HEK293 (cell line): ENCODE results near the gene FAM167B.

Experiments used
- EGR2 ChIP-seq: fragments of 450-650 bp; formaldehyde crosslinking; IDR thresholded peaks from 2 replicates; pipeline ENCODE4 v1.5.1; 2016; ENCODE audit warnings: low read depth, missing biosample characterization, missing genetic modification characterization
- GLIS2 ChIP-seq: fragments of 450-650 bp; formaldehyde crosslinking; IDR thresholded peaks from 2 replicates; pipeline ENCODE4 v1.5.1; 2016; ENCODE audit warnings: missing biosample characterization, missing genetic modification characterization
- HOXD13 ChIP-seq: sonication (generic); formaldehyde crosslinking; IDR thresholded peaks from 2 replicates; pipeline ENCODE4 v1.8.0; 2022; ENCODE audit warnings: missing genetic modification reagents, borderline replicate concordance
- MYNN ChIP-seq: fragments of 450-650 bp; formaldehyde crosslinking; IDR thresholded peaks from 2 replicates; pipeline ENCODE4 v1.5.1; 2016; ENCODE audit warnings: missing biosample characterization, missing genetic modification characterization, borderline replicate concordance
- PRDM6 ChIP-seq: fragments of 450-650 bp; formaldehyde crosslinking; IDR thresholded peaks from 2 replicates; pipeline ENCODE4 v1.5.1; 2017; ENCODE audit warnings: missing biosample characterization, missing genetic modification characterization
- TRIM28 ChIP-seq: IDR thresholded peaks from 2 replicates; pipeline ENCODE4 v1.6.1; 2011; ENCODE audit warnings: low read length, control low read depth, borderline replicate concordance
- YY1 ChIP-seq: fragments of 450-650 bp; formaldehyde crosslinking; IDR thresholded peaks from 2 replicates; pipeline ENCODE4 v1.5.1; 2018; ENCODE audit warnings: missing biosample characterization, missing genetic modification characterization
- ZBTB20 ChIP-seq: fragments of 450-650 bp; formaldehyde crosslinking; IDR thresholded peaks from 2 replicates; pipeline ENCODE4 v1.5.1; 2016; ENCODE audit warnings: missing biosample characterization, missing genetic modification characterization
- ZBTB21 ChIP-seq: fragments of 450-650 bp; formaldehyde crosslinking; IDR thresholded peaks from 2 replicates; pipeline ENCODE4 v1.5.1; 2017; ENCODE audit warnings: missing biosample characterization, missing genetic modification characterization
- ZBTB48 ChIP-seq: fragments of 450-650 bp; formaldehyde crosslinking; IDR thresholded peaks from 2 replicates; pipeline ENCODE4 v1.5.1; 2016; ENCODE audit warnings: missing biosample characterization, missing genetic modification characterization
- ZFP41 ChIP-seq: fragments of 450-650 bp; formaldehyde crosslinking; IDR thresholded peaks from 2 replicates; pipeline ENCODE4 v1.5.1; 2016; ENCODE audit warnings: missing biosample characterization, missing genetic modification characterization, borderline replicate concordance
- ZNF10 ChIP-seq: fragments of 450-650 bp; formaldehyde crosslinking; IDR thresholded peaks from 2 replicates; pipeline ENCODE4 v1.5.1; 2017; ENCODE audit warnings: missing biosample characterization, missing genetic modification characterization
- ZNF132 ChIP-seq: fragments of 450-650 bp; formaldehyde crosslinking; IDR thresholded peaks from 2 replicates; pipeline ENCODE4 v1.5.1; 2017; ENCODE audit warnings: missing biosample characterization, missing genetic modification characterization, borderline replicate concordance
- ZNF146 ChIP-seq: fragments of 450-650 bp; formaldehyde crosslinking; IDR thresholded peaks from 2 replicates; pipeline ENCODE4 v1.5.1; 2016; ENCODE audit warnings: missing biosample characterization, missing genetic modification characterization
- ZNF157 ChIP-seq: fragments of 450-650 bp; formaldehyde crosslinking; IDR thresholded peaks from 2 replicates; pipeline ENCODE4 v1.5.1; 2016; ENCODE audit warnings: missing biosample characterization, missing genetic modification characterization
- ZNF169 ChIP-seq: fragments of 450-650 bp; formaldehyde crosslinking; IDR thresholded peaks from 2 replicates; pipeline ENCODE4 v1.5.1; 2016; ENCODE audit warnings: missing biosample characterization, missing genetic modification characterization
- ZNF174 ChIP-seq: fragments of 450-650 bp; formaldehyde crosslinking; IDR thresholded peaks from 2 replicates; pipeline ENCODE4 v1.5.0; 2017; ENCODE audit warnings: missing biosample characterization, mild to moderate bottlenecking, missing genetic modification characterization
- ZNF423 ChIP-seq: fragments of 450-650 bp; formaldehyde crosslinking; IDR thresholded peaks from 2 replicates; pipeline ENCODE4 v1.5.1; 2016; ENCODE audit warnings: missing biosample characterization, missing genetic modification characterization
- ZNF561 ChIP-seq: fragments of 450-650 bp; IDR thresholded peaks from 2 replicates; pipeline ENCODE4 v1.5.1; 2018; ENCODE audit warnings: missing biosample characterization, missing genetic modification characterization, borderline replicate concordance
- ZNF585B ChIP-seq: fragments of 450-650 bp; formaldehyde crosslinking; IDR thresholded peaks from 2 replicates; pipeline ENCODE4 v1.5.1; 2016; ENCODE audit warnings: missing biosample characterization, missing genetic modification characterization
- ZNF596 ChIP-seq: fragments of 450-650 bp; IDR thresholded peaks from 2 replicates; pipeline ENCODE4 v1.5.0; 2018; ENCODE audit warnings: missing biosample characterization, mild to moderate bottlenecking, missing genetic modification characterization, moderate library complexity
- ZNF645 ChIP-seq: fragments of 450-650 bp; formaldehyde crosslinking; IDR thresholded peaks from 2 replicates; pipeline ENCODE4; 2016; ENCODE audit warnings: missing biosample characterization, missing genetic modification characterization
- ZNF707 ChIP-seq: fragments of 450-650 bp; formaldehyde crosslinking; IDR thresholded peaks from 2 replicates; pipeline ENCODE4 v1.5.1; 2016; ENCODE audit warnings: missing biosample characterization, missing genetic modification characterization
- ZNF777 ChIP-seq: fragments of 450-650 bp; formaldehyde crosslinking; IDR thresholded peaks from 2 replicates; pipeline ENCODE4 v1.5.1; 2017; ENCODE audit warnings: missing biosample characterization, missing genetic modification characterization, borderline replicate concordance
- ZNF792 ChIP-seq: fragments of 450-650 bp; formaldehyde crosslinking; IDR thresholded peaks from 2 replicates; pipeline ENCODE4 v1.5.1; 2016; ENCODE audit warnings: missing biosample characterization, missing genetic modification characterization
- ZSCAN23 ChIP-seq: fragments of 450-650 bp; formaldehyde crosslinking; IDR thresholded peaks from 2 replicates; pipeline ENCODE4 v1.5.1; 2016; ENCODE audit warnings: missing biosample characterization, missing genetic modification characterization
- TF ChIP-seq, protein P1 (sequence below): fragments of 450-650 bp; formaldehyde crosslinking; conservative IDR thresholded peaks from 2 replicates; pipeline ENCODE4 v1.5.1; 2016; ENCODE audit warnings: low read depth, missing biosample characterization, missing genetic modification characterization
- TF ChIP-seq, protein P2 (sequence below): fragments of 450-650 bp; formaldehyde crosslinking; IDR thresholded peaks from 2 replicates; pipeline ENCODE4 v1.5.1; 2016; ENCODE audit warnings: missing biosample characterization, missing genetic modification characterization
- TF ChIP-seq, protein P3 (sequence below): fragments of 450-650 bp; formaldehyde crosslinking; IDR thresholded peaks from 2 replicates; pipeline ENCODE4 v1.5.1; 2016; ENCODE audit warnings: missing biosample characterization, missing genetic modification characterization, low read depth
- TF ChIP-seq, protein P4 (sequence below): fragments of 450-650 bp; formaldehyde crosslinking; IDR thresholded peaks from 2 replicates; pipeline ENCODE4 v1.5.1; 2016; ENCODE audit warnings: missing biosample characterization, missing genetic modification characterization

Gene FAM167B

GRCh38 chr1:32272557-32273390, 25.8 kb downstream of the FAM167B start (continued):
- TF ChIP-seq ZNF645 (0 out of 2 replicates have a peak, but pooled peaks have one; percentile 51), ZBTB21 (tag by site-specific recombination) (no peak), ZFP41 (tag by site-specific recombination) (no peak), ZNF777 (0 out of 2 replicates have a peak, but pooled peaks have one; percentile 43), YY1 (tag by site-specific recombination) (no peak), ZNF146 (tag by site-specific recombination) (no peak), PRDM6 (no peak), MYNN (tag by site-specific recombination) (no peak), ZNF596 (peak; percentile 100), ZNF132 (tag by site-specific recombination) (no peak), TRIM28 (no peak), HOXD13 (CRISPR knock-in tag) (no peak), ZSCAN23 (tag by site-specific recombination) (no peak), ZNF585B (tag by site-specific recombination) (no peak), ZNF792 (no peak), ZNF707 (tag by site-specific recombination) (no peak), ZNF157 (tag by site-specific recombination) (peak; percentile 47; the same call in 1 of the 2 replicates), EGR2 (peak; percentile 100), ZNF169 (no peak), ZNF10 (tag by site-specific recombination) (no peak), GLIS2 (peak; percentile 68), ZBTB20 (0 out of 2 replicates have a peak, but pooled peaks have one; percentile 16), ZNF174 (tag by site-specific recombination) (no peak), ZNF561 (tag by site-specific recombination) (no peak), ZNF423 (tag by site-specific recombination) (no peak), ZBTB48 (0 out of 2 replicates have a peak, but pooled peaks have one; percentile 46)
- TF ChIP-seq, protein P1, sequence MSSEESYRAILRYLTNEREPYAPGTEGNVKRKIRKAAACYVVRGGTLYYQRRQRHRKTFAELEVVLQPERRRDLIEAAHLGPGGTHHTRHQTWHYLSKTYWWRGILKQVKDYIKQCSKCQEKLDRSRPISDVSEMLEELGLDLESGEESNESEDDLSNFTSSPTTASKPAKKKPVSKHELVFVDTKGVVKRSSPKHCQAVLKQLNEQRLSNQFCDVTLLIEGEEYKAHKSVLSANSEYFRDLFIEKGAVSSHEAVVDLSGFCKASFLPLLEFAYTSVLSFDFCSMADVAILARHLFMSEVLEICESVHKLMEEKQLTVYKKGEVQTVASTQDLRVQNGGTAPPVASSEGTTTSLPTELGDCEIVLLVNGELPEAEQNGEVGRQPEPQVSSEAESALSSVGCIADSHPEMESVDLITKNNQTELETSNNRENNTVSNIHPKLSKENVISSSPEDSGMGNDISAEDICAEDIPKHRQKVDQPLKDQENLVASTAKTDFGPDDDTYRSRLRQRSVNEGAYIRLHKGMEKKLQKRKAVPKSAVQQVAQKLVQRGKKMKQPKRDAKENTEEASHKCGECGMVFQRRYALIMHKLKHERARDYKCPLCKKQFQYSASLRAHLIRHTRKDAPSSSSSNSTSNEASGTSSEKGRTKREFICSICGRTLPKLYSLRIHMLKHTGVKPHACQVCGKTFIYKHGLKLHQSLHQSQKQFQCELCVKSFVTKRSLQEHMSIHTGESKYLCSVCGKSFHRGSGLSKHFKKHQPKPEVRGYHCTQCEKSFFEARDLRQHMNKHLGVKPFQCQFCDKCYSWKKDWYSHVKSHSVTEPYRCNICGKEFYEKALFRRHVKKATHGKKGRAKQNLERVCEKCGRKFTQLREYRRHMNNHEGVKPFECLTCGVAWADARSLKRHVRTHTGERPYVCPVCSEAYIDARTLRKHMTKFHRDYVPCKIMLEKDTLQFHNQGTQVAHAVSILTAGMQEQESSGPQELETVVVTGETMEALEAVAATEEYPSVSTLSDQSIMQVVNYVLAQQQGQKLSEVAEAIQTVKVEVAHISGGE (tag by site-specific recombination) = no peak
- TF ChIP-seq, protein P2, sequence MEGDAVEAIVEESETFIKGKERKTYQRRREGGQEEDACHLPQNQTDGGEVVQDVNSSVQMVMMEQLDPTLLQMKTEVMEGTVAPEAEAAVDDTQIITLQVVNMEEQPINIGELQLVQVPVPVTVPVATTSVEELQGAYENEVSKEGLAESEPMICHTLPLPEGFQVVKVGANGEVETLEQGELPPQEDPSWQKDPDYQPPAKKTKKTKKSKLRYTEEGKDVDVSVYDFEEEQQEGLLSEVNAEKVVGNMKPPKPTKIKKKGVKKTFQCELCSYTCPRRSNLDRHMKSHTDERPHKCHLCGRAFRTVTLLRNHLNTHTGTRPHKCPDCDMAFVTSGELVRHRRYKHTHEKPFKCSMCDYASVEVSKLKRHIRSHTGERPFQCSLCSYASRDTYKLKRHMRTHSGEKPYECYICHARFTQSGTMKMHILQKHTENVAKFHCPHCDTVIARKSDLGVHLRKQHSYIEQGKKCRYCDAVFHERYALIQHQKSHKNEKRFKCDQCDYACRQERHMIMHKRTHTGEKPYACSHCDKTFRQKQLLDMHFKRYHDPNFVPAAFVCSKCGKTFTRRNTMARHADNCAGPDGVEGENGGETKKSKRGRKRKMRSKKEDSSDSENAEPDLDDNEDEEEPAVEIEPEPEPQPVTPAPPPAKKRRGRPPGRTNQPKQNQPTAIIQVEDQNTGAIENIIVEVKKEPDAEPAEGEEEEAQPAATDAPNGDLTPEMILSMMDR (tag by site-specific recombination) = no peak
- TF ChIP-seq, protein P3, sequence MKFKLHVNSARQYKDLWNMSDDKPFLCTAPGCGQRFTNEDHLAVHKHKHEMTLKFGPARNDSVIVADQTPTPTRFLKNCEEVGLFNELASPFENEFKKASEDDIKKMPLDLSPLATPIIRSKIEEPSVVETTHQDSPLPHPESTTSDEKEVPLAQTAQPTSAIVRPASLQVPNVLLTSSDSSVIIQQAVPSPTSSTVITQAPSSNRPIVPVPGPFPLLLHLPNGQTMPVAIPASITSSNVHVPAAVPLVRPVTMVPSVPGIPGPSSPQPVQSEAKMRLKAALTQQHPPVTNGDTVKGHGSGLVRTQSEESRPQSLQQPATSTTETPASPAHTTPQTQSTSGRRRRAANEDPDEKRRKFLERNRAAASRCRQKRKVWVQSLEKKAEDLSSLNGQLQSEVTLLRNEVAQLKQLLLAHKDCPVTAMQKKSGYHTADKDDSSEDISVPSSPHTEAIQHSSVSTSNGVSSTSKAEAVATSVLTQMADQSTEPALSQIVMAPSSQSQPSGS (tag by site-specific recombination) = no peak; the same call in 1 of the 2 replicates
- TF ChIP-seq, protein P4, sequence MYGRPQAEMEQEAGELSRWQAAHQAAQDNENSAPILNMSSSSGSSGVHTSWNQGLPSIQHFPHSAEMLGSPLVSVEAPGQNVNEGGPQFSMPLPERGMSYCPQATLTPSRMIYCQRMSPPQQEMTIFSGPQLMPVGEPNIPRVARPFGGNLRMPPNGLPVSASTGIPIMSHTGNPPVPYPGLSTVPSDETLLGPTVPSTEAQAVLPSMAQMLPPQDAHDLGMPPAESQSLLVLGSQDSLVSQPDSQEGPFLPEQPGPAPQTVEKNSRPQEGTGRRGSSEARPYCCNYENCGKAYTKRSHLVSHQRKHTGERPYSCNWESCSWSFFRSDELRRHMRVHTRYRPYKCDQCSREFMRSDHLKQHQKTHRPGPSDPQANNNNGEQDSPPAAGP (tag by site-specific recombination) = 0 out of 2 replicates have a peak, but pooled peaks have one; percentile 14
